Endothelial cell of umbilical vein (primary cell): ENCODE measurements around the gene RHOA. TPM values are rescaled to one million over a fixed set of nuclear protein-coding genes. Genes with fewer than 3 reads are reported as not detected.

Source experiments
- BruUV-seq: library from RNA; stranded (reverse); fragments of 400-500 nt; replicated peaks from 2 replicates; lab custom pipeline; 2021; lab: Mats Ljungman, UMichigan
- CTCF ChIA-PET: fragments of 300-600, 350-600 bp; sonication (Branson Sonifier 250); formaldehyde crosslinking; loops from one replicate; lab custom pipeline; 2021; ENCODE audit warnings: antibody characterized with exemption, inconsistent platforms; lab: Charles Lee
- POLR2A ChIA-PET: fragments of 300-600, 350-600 bp; sonication (Branson Sonifier 250); formaldehyde crosslinking; loops from one replicate; lab custom pipeline; 2021; ENCODE audit warnings: antibody characterized with exemption, inconsistent platforms; lab: Charles Lee
- DNase-seq: peaks from one replicate; pipeline ENCODE4 v3.0.0-alpha.2; 2011; ENCODE audit warnings: low read depth, low spot score
- FAIRE-seq: peaks from 2 replicates; lab custom pipeline; 2011; peaks lifted over from hg19 to GRCh38; lab: Jason Lieb, UNC
- H2AFZ ChIP-seq: 2 replicates; pipeline ENCODE4 v1.6.0; 2012; ENCODE audit warnings: low read depth, low read length, control low read depth, inconsistent platforms
- H3K27ac ChIP-seq: 2 replicates; pipeline ENCODE4 v1.5.1; 2011; ENCODE audit warnings: low read depth, mild to moderate bottlenecking, control low read depth, low read length, moderate library complexity; ENCODE audit not compliant: insufficient read depth
- H3K27me3 ChIP-seq, 2 experiments: 2 replicates each; pipeline versions ENCODE4 v1.6.0 to v1.6.1; 2011; ENCODE audit warnings: low read length in 2 of 2, mixed read lengths in 1 of 2; ENCODE audit not compliant: control insufficient read depth in 2 of 2, insufficient read depth in 2 of 2
- H3K36me3 ChIP-seq, 2 experiments: 2 replicates in 1 of 2; 3 replicates in 1 of 2; pipeline ENCODE4 v1.5.1; 2011; ENCODE audit warnings: low read length in 2 of 2, mild to moderate bottlenecking in 1 of 2, moderate library complexity in 1 of 2; ENCODE audit not compliant: control insufficient read depth in 2 of 2, insufficient read depth in 2 of 2; ENCODE audit errors: extremely low read depth in 1 of 2
- H3K4me1 ChIP-seq: 3 replicates; pipeline ENCODE4 v1.5.1; 2011; ENCODE audit warnings: mild to moderate bottlenecking, low read length; ENCODE audit not compliant: control insufficient read depth, insufficient read depth; ENCODE audit errors: extremely low read depth
- H3K4me2 ChIP-seq: 2 replicates; pipeline ENCODE4 v1.6.1; 2011; ENCODE audit warnings: low read length, control low read depth, mixed read lengths; ENCODE audit not compliant: insufficient read depth
- H3K4me3 ChIP-seq, 3 experiments: fragments of 200-600 bp in 1 of 3; sonication (generic), shearing (Covaris generic) in 1 of 3; replicated peaks in 1 of 3; 2 replicates each; pipeline ENCODE4 v1.5.1; 2011 to 2016; ENCODE audit warnings: control low read depth in 3 of 3, low read length in 3 of 3, mild to moderate bottlenecking in 2 of 3, inconsistent platforms in 1 of 3, low read depth in 1 of 3, moderate library complexity in 1 of 3; ENCODE audit not compliant: insufficient read depth in 1 of 3
- H3K79me2 ChIP-seq: 2 replicates; pipeline ENCODE4 v1.6.0; 2012; ENCODE audit warnings: low read length, inconsistent platforms; ENCODE audit not compliant: control insufficient read depth, insufficient read depth
- H3K9ac ChIP-seq: replicated peaks from 2 replicates; pipeline ENCODE3; 2011; ENCODE audit warnings: low read length, control low read depth; ENCODE audit not compliant: insufficient read depth; ENCODE audit errors: extremely low read depth
- H3K9me1 ChIP-seq: replicated peaks from 3 replicates; pipeline ENCODE4 v1.6.0; 2011; ENCODE audit warnings: mild to moderate bottlenecking, low read length; ENCODE audit not compliant: control insufficient read depth, insufficient read depth; ENCODE audit errors: extremely low read depth
- H3K9me3 ChIP-seq: replicated peaks from 2 replicates; pipeline ENCODE4 v1.5.1; 2012; ENCODE audit warnings: low read length, inconsistent platforms; ENCODE audit not compliant: control insufficient read depth, insufficient read depth
- H4K20me1 ChIP-seq: replicated peaks from 2 replicates; pipeline ENCODE3; 2011; ENCODE audit warnings: mild to moderate bottlenecking, low read length; ENCODE audit not compliant: control insufficient read depth, insufficient read depth; ENCODE audit errors: extremely low read depth
- CTCF ChIP-seq, 2 donors: IDR thresholded peaks; 1 replicate in 1 of 2; 2 replicates in 1 of 2; pipeline ENCODE4 v1.5.1; 2011; ENCODE audit warnings: low read length in 2 of 2, mild to moderate bottlenecking in 2 of 2, moderate library complexity in 2 of 2, control low read depth in 1 of 2, inconsistent platforms in 1 of 2, low read depth in 1 of 2; ENCODE audit not compliant: insufficient read depth in 1 of 2; ENCODE audit errors: extremely low read depth in 1 of 2
- EZH2 ChIP-seq: IDR thresholded peaks from 2 replicates; pipeline ENCODE4 v1.6.1; 2012; ENCODE audit warnings: borderline replicate concordance, low read depth, mild to moderate bottlenecking, moderate library complexity, low read length, inconsistent platforms; ENCODE audit not compliant: severe bottlenecking
- FOS ChIP-seq: IDR thresholded peaks from 2 replicates; pipeline ENCODE4 v1.6.1; 2011; ENCODE audit warnings: mild to moderate bottlenecking, low read length, moderate library complexity, borderline replicate concordance; ENCODE audit not compliant: insufficient read depth
- GATA2 ChIP-seq: IDR thresholded peaks from 2 replicates; pipeline ENCODE4 v1.7.0; 2011; ENCODE audit warnings: low read depth, mild to moderate bottlenecking, moderate library complexity, mixed read lengths, low read length; ENCODE audit not compliant: insufficient read length, insufficient read depth
- JUN ChIP-seq: IDR thresholded peaks from 2 replicates; pipeline ENCODE4 v1.6.1; 2011; ENCODE audit warnings: borderline replicate concordance, low read depth; ENCODE audit not compliant: insufficient read length, insufficient read depth
- MAX ChIP-seq: IDR thresholded peaks from 2 replicates; pipeline ENCODE4 v1.6.1; 2011; ENCODE audit not compliant: insufficient read depth, insufficient read length
- MYC ChIP-seq: IDR thresholded peaks from one replicate; pipeline ENCODE4 v1.6.1; 2011; ENCODE audit warnings: mild to moderate bottlenecking, low read depth, low read length
- POLR2A ChIP-seq: IDR thresholded peaks from 2 replicates; pipeline ENCODE4 v1.6.1; 2012; ENCODE audit warnings: low read depth, mild to moderate bottlenecking, control low read depth, low read length
- POLR2AphosphoS5 ChIP-seq: IDR thresholded peaks from 2 replicates; pipeline ENCODE4 v1.6.1; 2012; ENCODE audit warnings: low read depth, mild to moderate bottlenecking, control low read depth, low read length, moderate library complexity; ENCODE audit not compliant: insufficient read depth
- dilution Hi-C: fragments of 300-500 bp; cut with MboI; formaldehyde crosslinking; loops from one replicate; pipeline ENCODE4 v1.15.0; 2019; ENCODE audit warnings: low sequenced_read_pairs; ENCODE audit not compliant: extremely low pct_ligation_motif_present
- intact Hi-C: fragments of 100-400 bp; cut with micrococcal nuclease; formaldehyde crosslinking; loops from one replicate; pipeline ENCODE4 v1.10.0; 2022
- polyA plus RNA-seq, 4 experiments: library from polyadenylated mRNA; depleted of rRNA in 3 of 4; stranded (reverse) in 3 of 4; unstranded in 1 of 4; fragments of >200 nt; gene quantifications; 2 replicates each; pipeline versions ENCODE4 v1.2.1 to v1.2.3, GENCODE V29; 2011 to 2012; ENCODE audit warnings: missing spikeins in 1 of 4
- total RNA-seq: library from RNA; stranded (reverse); gene quantifications from 2 replicates; pipeline ENCODE4 v1.2.3, GENCODE V29; 2021

Gene RHOA
- total and polyA plus RNA-seq, 2 donors (not counting 3 experiments of a cell fraction or from before 2014, with no cell fraction given), result 450 to 580 TPM

- no peaks in the 10 kb centered on the region for H4K20me1 ChIP-seq
- no peaks in the 10 kb centered on the region for H3K9me1 ChIP-seq
- H3K27ac ChIP-seq, result no peak overlapping the region
- FAIRE-seq (no peak), DNase-seq (no peak)
- TF ChIP-seq MYC, result no peak
- TF ChIP-seq MAX, result no peak
- TF ChIP-seq POLR2AphosphoS5, result no peak
- TF ChIP-seq POLR2A, result no peak
- TF ChIP-seq FOS, result no peak
- no peak for TF ChIP-seq CTCF (IDR thresholded peaks at IDR 0.05; ENCODE audit: extremely low read depth in 1 of 2, insufficient read depth in 1 of 2, low read depth in 1 of 2, low read length in 2 of 2)
- no peak for TF ChIP-seq JUN
- TF ChIP-seq EZH2, result no peak
- TF ChIP-seq GATA2, result no peak
- H3K27me3 ChIP-seq, result no peaks in the 10 kb centered on the region
- no peak overlapping the region for H3K4me3 ChIP-seq
- no peaks in the 10 kb centered on the region for H3K79me2 ChIP-seq
- intact Hi-C loops, result no loop called here
- POLR2A ChIA-PET, result interaction anchor here (0.5 kb wide), 1 partner anchor 36 kb away, joined by 5 read pairs; no protein-coding TSS in a partner anchor
- CTCF ChIA-PET, result interaction anchor here (1.1 to 1.7 kb wide), 3 partner anchors 7 to 285 kb away, joined by 3 to 8 read pairs (median 3); partner anchors contain the start of genes DAG1 and KLHDC8B
- H3K4me2 ChIP-seq, result no peak overlapping the region
- no peaks in the 10 kb centered on the region for H3K36me3 ChIP-seq
- no peak overlapping the region for H2AFZ ChIP-seq
- no peak overlapping the region for H3K9ac ChIP-seq
- H3K4me1 ChIP-seq, result no peaks in the 10 kb centered on the region
- dilution Hi-C loops, result no loop called here
- BruUV-seq, result no TSS peak
- H3K9me3 ChIP-seq, result no peaks in the 10 kb centered on the region
Observed at GRCh38 chr3:49456466-49456865, 44.7 kb upstream of the RHOA start.
